ENCODE results near the gene CYTH1. TPM values are rescaled to one million over a fixed set of nuclear protein-coding genes. Genes with fewer than 3 reads are reported as not detected.

CYTH1 gene
- polyA plus RNA-seq, 1 donor from 2014 or later: 120 TPM

GRCh38 chr17:78729641-78730040 is 52.4 kb downstream of the CYTH1 start:
- peak overlapping the region; percentile 25 for H3K9ac ChIP-seq (ENCODE audit: low read length)
- no peaks in the 10 kb centered on the region for H3F3A ChIP-seq (ENCODE audit: insufficient read depth, low read length, poor library complexity, severe bottlenecking)
- TF ChIP-seq RAD21 (conservative IDR thresholded peaks at IDR 0.05) (no peak), CTCF (IDR thresholded peaks at IDR 0.05; ENCODE audit: poor library complexity, severe bottlenecking) (no peak), EP300 (conservative IDR thresholded peaks at IDR 0.05; ENCODE audit: poor library complexity, severe bottlenecking) (no peak), SMC3 (conservative IDR thresholded peaks at IDR 0.05; ENCODE audit: poor library complexity) (no peak), MXI1 (conservative IDR thresholded peaks at IDR 0.05; ENCODE audit: poor library complexity, severe bottlenecking) (no peak), EZH2 (IDR thresholded peaks at IDR 0.05; ENCODE audit: borderline replicate concordance, insufficient read depth, low read length, poor library complexity, severe bottlenecking) (no peak), POLR2AphosphoS5 (IDR thresholded peaks at IDR 0.05) (no peak), REST (IDR thresholded peaks at IDR 0.05; ENCODE audit: borderline replicate concordance) (no peak), TAF1 (IDR thresholded peaks at IDR 0.05; ENCODE audit: low read depth) (no peak)
- no peak overlapping the region for H2AFZ ChIP-seq (ENCODE audit: low read depth, low read length)
- no peaks in the 10 kb centered on the region for H3K27me3 ChIP-seq (ENCODE audit: insufficient read depth, low read depth, low read length)
- no peaks in the 10 kb centered on the region for H3K9me2 ChIP-seq (ENCODE audit: insufficient read depth, low read length)
- no peak overlapping the region for H3K4me2 ChIP-seq (ENCODE audit: low read length)
- H3K27ac ChIP-seq (ENCODE audit: low read length): peak overlapping the region; percentile 18
- no peaks in the 10 kb centered on the region for H3K9me3 ChIP-seq (ENCODE audit: low read length)
- H3K79me2 ChIP-seq (replicated peaks; ENCODE audit: insufficient read depth, low read length): peaks cover 26% of the 10 kb centered on the region
- H3K4me3 ChIP-seq (ENCODE audit: low read length): no peak overlapping the region
- H3K36me3 ChIP-seq (ENCODE audit: insufficient read depth, low read length): no peaks in the 10 kb centered on the region
- H4K20me1 ChIP-seq (ENCODE audit: insufficient read depth): no peaks in the 10 kb centered on the region

- Histone ChIP-seq H3K79me2 (replicated peaks; ENCODE audit: insufficient read depth, low read length) (peaks cover 29% of the 10 kb centered on the region), H3K36me3 (ENCODE audit: insufficient read depth, low read length) (no peaks in the 10 kb centered on the region), H2AFZ (ENCODE audit: low read depth, low read length) (no peak overlapping the region), H3K4me2 (ENCODE audit: low read length) (no peak overlapping the region), H3F3A (ENCODE audit: insufficient read depth, low read length, poor library complexity, severe bottlenecking) (no peaks in the 10 kb centered on the region), H3K9ac (ENCODE audit: low read length) (no peak overlapping the region), H3K9me3 (ENCODE audit: low read length) (no peaks in the 10 kb centered on the region), H3K27me3 (ENCODE audit: insufficient read depth, low read depth, low read length) (no peaks in the 10 kb centered on the region), H3K4me3 (ENCODE audit: low read length) (no peak overlapping the region), H4K20me1 (ENCODE audit: insufficient read depth) (no peaks in the 10 kb centered on the region), H3K27ac (ENCODE audit: low read length) (no peak overlapping the region), H3K9me2 (ENCODE audit: insufficient read depth, low read length) (no peaks in the 10 kb centered on the region)
- no peak for TF ChIP-seq POLR2AphosphoS5 (IDR thresholded peaks at IDR 0.05)
- no peak for TF ChIP-seq RAD21 (conservative IDR thresholded peaks at IDR 0.05)
- no peak for TF ChIP-seq MXI1 (conservative IDR thresholded peaks at IDR 0.05; ENCODE audit: poor library complexity, severe bottlenecking)
- TF ChIP-seq TAF1 (IDR thresholded peaks at IDR 0.05; ENCODE audit: low read depth): no peak
- no peak for TF ChIP-seq EZH2 (IDR thresholded peaks at IDR 0.05; ENCODE audit: borderline replicate concordance, insufficient read depth, low read length, poor library complexity, severe bottlenecking)
- TF ChIP-seq REST (IDR thresholded peaks at IDR 0.05; ENCODE audit: borderline replicate concordance): no peak
- TF ChIP-seq EP300 (conservative IDR thresholded peaks at IDR 0.05; ENCODE audit: poor library complexity, severe bottlenecking): no peak
Measured at GRCh38 chr17:78728495-78728894, 53.6 kb downstream of the CYTH1 start.

Data from neural cell (in vitro differentiated cells).